Activated CD8-positive, alpha-beta T cell treated with anti-CD3 and anti-CD28 coated beads, Interleukin-2, amount 10 ng/mL, durations not matched to agents 7 days and 5 days (primary cell): Measurements from ENCODE around the gene ROCK2. TPM values are rescaled to one million over a fixed set of nuclear protein-coding genes. Genes with fewer than 3 reads are reported as not detected.

Experiments used
- ATAC-seq: fragments of 150-1000 bp; cut with Tn5 transposase; one replicate; pipeline ENCODE4 v1.10.0; 2021; ENCODE audit warnings: moderate library complexity
- CTCF ChIA-PET: fragments of 350-600 bp; sonication (Branson Sonifier 250); formaldehyde crosslinking; loops from one replicate; lab custom pipeline; 2021; ENCODE audit warnings: antibody characterized with exemption; lab: Charles Lee
- POLR2A ChIA-PET: fragments of 350-600 bp; sonication (Branson Sonifier 250); formaldehyde crosslinking; loops from one replicate; lab custom pipeline; 2021; ENCODE audit warnings: antibody characterized with exemption; lab: Charles Lee
- DNase-seq: peaks from one replicate; pipeline ENCODE4 v3.0.0-alpha.2; 2020
- H3K27ac Mint-ChIP-seq: one replicate; pipeline ENCODE4 v1.8.0; 2021; ENCODE audit warnings: mild to moderate bottlenecking, mixed read lengths
- H3K27me3 Mint-ChIP-seq: one replicate; pipeline ENCODE4 v1.8.0; 2021; ENCODE audit warnings: low read depth, mixed read lengths
- H3K36me3 Mint-ChIP-seq: one replicate; pipeline ENCODE4 v1.8.0; 2021; ENCODE audit warnings: low read depth, mixed read lengths
- H3K4me1 Mint-ChIP-seq: one replicate; pipeline ENCODE4 v1.8.0; 2021; ENCODE audit warnings: low read depth, mixed read lengths
- H3K4me3 Mint-ChIP-seq: one replicate; pipeline ENCODE4 v1.8.0; 2021; ENCODE audit warnings: mild to moderate bottlenecking, mixed read lengths
- H3K9me3 Mint-ChIP-seq: one replicate; pipeline ENCODE4 v1.8.0; 2022; ENCODE audit warnings: mixed read lengths; ENCODE audit not compliant: insufficient read depth
- total RNA-seq, 2 experiments: library from RNA; stranded (reverse); gene quantifications; one replicate each; pipeline ENCODE4 v1.2.3, GENCODE V29; 2021

Gene ROCK2
- total RNA-seq, 2 experiments from 2014 or later = 14.0 to 14.6 TPM

DNA sequence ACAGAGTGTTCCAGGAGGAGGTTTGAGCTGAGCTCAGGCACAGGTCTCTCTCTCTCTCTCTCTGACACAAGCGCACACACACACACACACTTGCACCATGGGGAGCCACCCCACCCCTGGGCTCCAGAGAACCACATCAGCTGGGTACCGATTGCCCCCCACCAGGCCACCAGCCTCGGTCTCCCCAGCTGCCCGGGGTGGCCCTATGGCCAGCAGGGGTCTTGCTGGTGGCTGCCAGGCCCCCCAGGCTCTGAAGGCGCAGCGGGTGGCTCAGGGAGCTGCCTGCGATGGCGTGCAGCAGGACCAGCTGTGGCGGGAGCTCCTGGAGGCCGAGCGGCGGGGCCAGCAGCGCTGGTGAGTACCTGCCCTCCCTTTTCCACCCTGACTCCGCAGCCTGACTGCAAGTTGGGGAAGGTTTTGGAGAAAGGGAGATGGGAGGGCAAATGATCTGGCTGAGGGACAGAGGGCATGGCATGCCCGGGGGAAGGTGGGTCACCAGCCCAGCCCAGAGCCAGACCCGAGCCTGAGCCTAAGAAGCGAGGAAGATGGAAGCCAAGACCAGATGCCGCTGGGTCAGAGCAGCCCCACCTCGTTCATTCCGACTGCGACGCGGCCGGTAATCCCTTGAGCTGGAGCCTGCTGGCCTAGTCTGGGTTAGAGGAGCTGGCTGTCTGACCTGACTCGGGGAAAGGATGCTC, 211.0 kb downstream of the ROCK2 start:
- CTCF ChIA-PET = interaction anchor here (0.7 to 6.6 kb wide), 37 partner anchors 9 to 646 kb away, joined by 3 to 98 read pairs (median 5); partner anchors contain the start of genes E2F6 and SLC66A3
- H3K36me3 Mint-ChIP-seq = no peaks in the 10 kb centered on the region
- no peak for ATAC-seq
- H3K9me3 Mint-ChIP-seq = no peaks in the 10 kb centered on the region
- peak overlapping the region; percentile 86 for H3K27ac Mint-ChIP-seq
- H3K27me3 Mint-ChIP-seq = peaks cover 14% of the 10 kb centered on the region
- H3K4me1 Mint-ChIP-seq = peaks cover 33% of the 10 kb centered on the region
- no peak for DNase-seq
- peak overlapping the region; percentile 69 for H3K4me3 Mint-ChIP-seq
- POLR2A ChIA-PET = interaction anchor here (0.6 to 1.4 kb wide), 7 partner anchors 9 to 423 kb away, joined by 3 to 5 read pairs (median 3); partner anchors contain the start of genes ROCK2 and SLC66A3

DNA sequence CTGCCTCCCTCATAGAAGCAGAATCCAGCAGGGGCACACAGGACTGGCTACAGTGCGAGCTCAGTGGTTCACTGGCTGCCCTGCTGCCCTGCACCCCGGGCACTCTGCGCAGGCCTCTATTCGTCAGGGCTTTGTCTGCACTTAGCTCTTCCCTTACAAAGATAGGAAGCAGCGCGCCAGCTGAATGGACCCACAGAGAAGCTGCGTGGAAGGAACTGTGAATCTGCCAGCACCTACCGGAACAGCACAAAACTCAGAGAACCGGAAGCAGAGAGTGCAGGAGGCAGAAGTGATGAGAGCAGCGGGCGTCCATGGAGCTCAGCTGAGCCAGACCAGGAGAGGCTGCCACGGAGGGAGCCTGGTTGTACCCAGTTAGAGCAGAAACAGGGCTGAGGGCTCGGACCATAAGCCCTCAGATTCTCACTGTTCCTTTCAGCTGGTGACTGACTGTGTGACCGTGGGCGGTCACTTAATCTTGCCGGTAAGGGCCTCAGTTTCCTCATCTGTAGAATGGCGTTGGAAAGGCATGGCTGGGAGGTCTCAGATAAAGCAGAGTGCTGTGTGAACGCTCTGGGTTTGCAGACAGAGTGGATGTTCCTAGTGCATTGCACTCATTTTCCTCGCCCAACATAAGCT, 212.3 kb downstream of the ROCK2 start:
- ChIA-PET POLR2A (interaction anchor here (0.6 to 1.4 kb wide), 7 partner anchors 20 to 451 kb away, joined by 3 to 5 read pairs (median 3); partner anchors contain the start of genes ROCK2 and SLC66A3), CTCF (interaction anchor here (0.7 to 6.6 kb wide), 39 partner anchors 9 to 455 kb away, joined by 3 to 98 read pairs (median 4); partner anchors contain the start of genes E2F6 and SLC66A3)
- H3K4me1 Mint-ChIP-seq = peaks cover 36% of the 10 kb centered on the region
- peak overlapping the region; percentile 86 for H3K27ac Mint-ChIP-seq
- peaks cover 17% of the 10 kb centered on the region for H3K27me3 Mint-ChIP-seq
- DNase-seq (no peak), ATAC-seq (no peak)
- peak overlapping the region; percentile 69 for H3K4me3 Mint-ChIP-seq
- no peaks in the 10 kb centered on the region for H3K9me3 Mint-ChIP-seq
- H3K36me3 Mint-ChIP-seq = no peaks in the 10 kb centered on the region

- CTCF ChIA-PET = interaction anchor here (0.7 to 6.6 kb wide), 23 partner anchors 8 to 452 kb away, joined by 3 to 98 read pairs (median 4); partner anchors contain the start of gene SLC66A3
- H3K36me3 Mint-ChIP-seq = no peaks in the 10 kb centered on the region
- no peak overlapping the region for H3K27ac Mint-ChIP-seq
- H3K4me1 Mint-ChIP-seq = peaks cover 36% of the 10 kb centered on the region
- ATAC-seq (no peak), DNase-seq (no peak)
- POLR2A ChIA-PET = interaction anchor here (1.1 kb wide), 1 partner anchor 452 kb away, joined by 3 read pairs; no protein-coding TSS in a partner anchor
- peaks cover 16% of the 10 kb centered on the region for H3K27me3 Mint-ChIP-seq
- H3K4me3 Mint-ChIP-seq = peak overlapping the region; percentile 22
- H3K9me3 Mint-ChIP-seq = no peaks in the 10 kb centered on the region
These were observed 213.1 kb downstream of the ROCK2 start for GRCh38 chr2:11131166-11131920.

Other genes with a start within 250 kb of the ROCK2 start
- 10 to 100 TPM; 14.3 to 16.9 TPM for gene SLC66A3, start 189.2 kb downstream of the ROCK2 start, total RNA-seq
- gene E2F6, start 121.5 kb upstream of the ROCK2 start, total RNA-seq = 1 to 10 TPM; 8.2 to 8.4 TPM
- under 1 TPM; 0.42 to 0.68 TPM for gene GREB1, start 189.4 kb upstream of the ROCK2 start, total RNA-seq